ENCODE data around the gene SLC27A5. TPM values are rescaled to one million over a fixed set of nuclear protein-coding genes. Genes with fewer than 3 reads are reported as not detected.

Gene SLC27A5
- total and polyA plus RNA-seq, 2 donors (not counting 3 experiments of a cell fraction or from before 2014, with no cell fraction given), result 7.1 to 16.0 TPM

- intact Hi-C loops (cut with micrococcal nuclease) (no loop called here), dilution Hi-C loops (cut with MboI; ENCODE audit: extremely low pct_ligation_motif_present, low sequenced_read_pairs) (no loop called here)
- FAIRE-seq, result no peak
- Histone ChIP-seq H3K36me3 (ENCODE audit: control insufficient read depth in 2 of 2, extremely low read depth in 1 of 2, insufficient read depth in 2 of 2, low read length in 2 of 2) (peaks cover 0 to 11% of the 10 kb centered on the region in 2 experiments), H4K20me1 (replicated peaks; ENCODE audit: control insufficient read depth, extremely low read depth, insufficient read depth, low read length) (no peaks in the 10 kb centered on the region), H3K9me3 (replicated peaks; ENCODE audit: control insufficient read depth, insufficient read depth, low read length) (no peaks in the 10 kb centered on the region), H2AFZ (ENCODE audit: low read depth, low read length) (no peak overlapping the region), H3K27me3 (ENCODE audit: control insufficient read depth in 2 of 2, insufficient read depth in 2 of 2, low read length in 2 of 2) (no peaks in the 10 kb centered on the region), H3K9me1 (replicated peaks; ENCODE audit: control insufficient read depth, extremely low read depth, insufficient read depth, low read length) (no peaks in the 10 kb centered on the region), H3K4me3 (replicated peaks in 1 of 3; ENCODE audit: insufficient read depth in 1 of 3, low read depth in 1 of 3, low read length in 3 of 3) (no peak overlapping the region), H3K27ac (ENCODE audit: insufficient read depth, low read depth, low read length) (no peak overlapping the region), H3K9ac (replicated peaks; ENCODE audit: extremely low read depth, insufficient read depth, low read length) (no peak overlapping the region), H3K4me1 (ENCODE audit: control insufficient read depth, extremely low read depth, insufficient read depth, low read length) (peaks cover 7% of the 10 kb centered on the region), H3K4me2 (ENCODE audit: insufficient read depth, low read length) (no peak overlapping the region), H3K79me2 (ENCODE audit: control insufficient read depth, insufficient read depth, low read length) (peaks cover 27% of the 10 kb centered on the region)
- no TSS peak for BruUV-seq (replicated peaks)
- TF ChIP-seq MAX (IDR thresholded peaks at IDR 0.05; ENCODE audit: insufficient read depth, insufficient read length) (no peak), POLR2AphosphoS5 (IDR thresholded peaks at IDR 0.05; ENCODE audit: insufficient read depth, low read depth, low read length) (no peak), GATA2 (IDR thresholded peaks at IDR 0.05; ENCODE audit: insufficient read depth, insufficient read length, low read depth, low read length) (no peak), JUN (IDR thresholded peaks at IDR 0.05; ENCODE audit: borderline replicate concordance, insufficient read depth, insufficient read length, low read depth) (no peak), MYC (IDR thresholded peaks at IDR 0.05; ENCODE audit: low read depth, low read length) (no peak), CTCF (IDR thresholded peaks at IDR 0.05; ENCODE audit: extremely low read depth in 1 of 2, insufficient read depth in 1 of 2, low read depth in 1 of 2, low read length in 2 of 2) (no peak), FOS (IDR thresholded peaks at IDR 0.05; ENCODE audit: borderline replicate concordance, insufficient read depth, low read length) (no peak), POLR2A (IDR thresholded peaks at IDR 0.05; ENCODE audit: low read depth, low read length) (no peak), EZH2 (IDR thresholded peaks at IDR 0.05; ENCODE audit: borderline replicate concordance, low read depth, low read length, severe bottlenecking) (no peak)
- CTCF ChIA-PET, result interaction anchor here (0.9 to 2.7 kb wide), 16 partner anchors 10 to 150 kb away, joined by 3 to 42 read pairs (median 5); partner anchors contain the start of genes CHMP2A, TRIM28, UBE2M and ZNF497
- POLR2A ChIA-PET, result interaction anchor here (0.8 to 1.6 kb wide), 3 partner anchors 31 to 62 kb away, joined by 4 to 6 read pairs (median 4); partner anchors contain the start of genes CHMP2A and TRIM28
- no peak for DNase-seq (ENCODE audit: low read depth, low spot score)
These were observed 1.5 kb upstream of the SLC27A5 start for GRCh38 chr19:58513213-58513693.

Data from endothelial cell of umbilical vein (primary cell).